Gastroesophageal sphincter (tissue), 3 donors: ENCODE data around the gene TRIM2.

Experiments
- CTCF ChIP-seq, 4 experiments: fragments of 200-600 bp in 2 of 4; fragments of 450-650 bp in 2 of 4; sonication (generic) in 1 of 4; IDR thresholded peaks; one replicate each; pipeline ENCODE4 v1.5.1; 2017 to 2019; ENCODE audit warnings: antibody characterized with exemption in 4 of 4, mild to moderate bottlenecking in 2 of 4, moderate library complexity in 2 of 4
- POLR2AphosphoS5 ChIP-seq: sonication (generic); formaldehyde crosslinking; IDR thresholded peaks from one replicate; pipeline ENCODE4 v1.6.1; 2017; ENCODE audit warnings: antibody characterized with exemption

GRCh38 chr4:153364061-153364460 lies 159.8 kb downstream of the TRIM2 start:
- TF ChIP-seq CTCF (IDR thresholded peaks at IDR 0.05) (no peak), POLR2AphosphoS5 (no peak)
